ENCODE measurements around the gene SYNE2. TPM values are rescaled to one million over a fixed set of nuclear protein-coding genes. Genes with fewer than 3 reads are reported as not detected.
A peak's percentile ranks its signal among the peaks of the same experiment; 100 is the strongest.

Gene SYNE2
- total RNA-seq, 4 donors from 2014 or later = 92.4 to 165 (median 98.3) TPM

- no peak for DNase-seq (ENCODE audit: extremely low spot score)
- Histone ChIP-seq H3K4me1 (peaks cover 70 to 73% (median 72%) of the 10 kb centered on the region in 4 donors), H3K36me3 (no peaks in the 10 kb centered on the region), H3K27me3 (no peaks in the 10 kb centered on the region), H3K4me3 (no peak overlapping the region), H3K27ac (replicated peaks in 1 of 4) (peak overlapping the region in 2 of 4 donors; percentile 24 to 48), H3K9me3 (no peaks in the 10 kb centered on the region)
- WGBS = 52% methylated on average over 2 of the region's 2 CpGs
- intact Hi-C loops (cut with DNase I) = no loop called here
- TF ChIP-seq POLR2AphosphoS5 (IDR thresholded peaks at IDR 0.05) (no peak), EP300 (IDR thresholded peaks at IDR 0.05) (no peak), POLR2A (IDR thresholded peaks at IDR 0.05; ENCODE audit: low read depth) (no peak), CTCF (IDR thresholded peaks at IDR 0.05) (no peak)
Observed at GRCh38 chr14:63892265-63892664, 39.5 kb downstream of the SYNE2 start.

- Histone ChIP-seq H3K36me3 (no peaks in the 10 kb centered on the region), H3K4me1 (peaks cover 76 to 89% (median 81%) of the 10 kb centered on the region in 4 donors), H3K27me3 (no peaks in the 10 kb centered on the region), H3K4me3 (no peak overlapping the region), H3K9me3 (no peaks in the 10 kb centered on the region), H3K27ac (replicated peaks in 1 of 4) (peak overlapping the region; percentile 67 to 84 (median 78))
- WGBS = 25% methylated on average over 5 of the region's 5 CpGs
- TF ChIP-seq POLR2AphosphoS5 (IDR thresholded peaks at IDR 0.05) = peak; percentile 74 to 79
- no peak for TF ChIP-seq EP300 (IDR thresholded peaks at IDR 0.05)
- DNase-seq (ENCODE audit: extremely low spot score) = no peak
- intact Hi-C loops (cut with DNase I) = no loop called here
Observed at GRCh38 chr14:63893701-63894458, 41.1 kb downstream of the SYNE2 start.

- H3K36me3 ChIP-seq = no peaks in the 10 kb centered on the region
- intact Hi-C loops (cut with DNase I) = no loop called here
Observed at GRCh38 chr14:63895510-63895909, 42.7 kb downstream of the SYNE2 start.

GRCh38 chr14:63896278-63896720 lies 43.5 kb downstream of the SYNE2 start:
- no peaks in the 10 kb centered on the region for H3K36me3 ChIP-seq
- peak overlapping the region in 1 of 4 donors; percentile 2 for H3K4me3 ChIP-seq
- H3K9me3 ChIP-seq = no peaks in the 10 kb centered on the region
- DNase-seq (ENCODE audit: extremely low spot score) = no peak
- no peaks in the 10 kb centered on the region for H3K27me3 ChIP-seq
- peaks cover 75 to 94% (median 87%) of the 10 kb centered on the region in 4 donors for H3K4me1 ChIP-seq
- peak; percentile 11 for TF ChIP-seq EP300 (IDR thresholded peaks at IDR 0.05)
- TF ChIP-seq POLR2A (IDR thresholded peaks at IDR 0.05; ENCODE audit: low read depth) = no peak
- peak; percentile 62 to 77 for TF ChIP-seq POLR2AphosphoS5 (IDR thresholded peaks at IDR 0.05)
- peak overlapping the region; percentile 56 to 83 (median 76) for H3K27ac ChIP-seq (replicated peaks in 1 of 4)
- intact Hi-C loops (cut with DNase I) = no loop called here
- 34% methylated on average over 4 of the region's 4 CpGs for WGBS

More at GRCh38 chr14:63895510-63895909, 42.7 kb downstream of the SYNE2 start:
- Histone ChIP-seq H3K4me3 (no peak overlapping the region), H3K4me1 (peaks cover 77 to 94% (median 88%) of the 10 kb centered on the region in 4 donors), H3K9me3 (no peaks in the 10 kb centered on the region), H3K27ac (replicated peaks in 1 of 4) (peak overlapping the region; percentile 56 to 84 (median 78)), H3K27me3 (no peaks in the 10 kb centered on the region)
- TF ChIP-seq EP300 (IDR thresholded peaks at IDR 0.05) (no peak), POLR2A (IDR thresholded peaks at IDR 0.05; ENCODE audit: low read depth) (no peak), POLR2AphosphoS5 (IDR thresholded peaks at IDR 0.05) (no peak), CTCF (IDR thresholded peaks at IDR 0.05) (no peak)
- no peak for DNase-seq (ENCODE audit: extremely low spot score)

GRCh38 chr14:63897721-63898163 lies 44.9 kb downstream of the SYNE2 start:
- Histone ChIP-seq H3K4me1 (peaks cover 67 to 83% (median 75%) of the 10 kb centered on the region in 4 donors), H3K36me3 (no peaks in the 10 kb centered on the region), H3K4me3 (no peak overlapping the region), H3K27ac (replicated peaks in 1 of 4) (peak overlapping the region; percentile 7 to 83 (median 68)), H3K27me3 (no peaks in the 10 kb centered on the region), H3K9me3 (no peaks in the 10 kb centered on the region)
- intact Hi-C loops (cut with DNase I) = no loop called here
- WGBS = 82% methylated on average over 4 of the region's 4 CpGs
- DNase-seq (ENCODE audit: extremely low spot score) = no peak
- no peak for TF ChIP-seq CTCF (IDR thresholded peaks at IDR 0.05)

All from esophagus muscularis mucosa (tissue), 4 donors.